HFF-Myc (cell line): ENCODE measurements around the gene C16orf74.

ENCODE experiments used
- DNase-seq: peaks from one replicate; pipeline ENCODE4 v3.0.0-alpha.2; 2011; ENCODE audit warnings: low read depth; ENCODE audit errors: extremely low read depth
- H3K4me3 ChIP-seq: replicated peaks from 2 replicates; pipeline ENCODE4 v1.5.1; 2011; ENCODE audit warnings: low read depth, mild to moderate bottlenecking, control low read depth, low read length
- TF ChIP-seq, protein P1 (sequence below): IDR thresholded peaks from 2 replicates; pipeline ENCODE4 v1.5.1; 2012; ENCODE audit warnings: mild to moderate bottlenecking, low read depth, low read length, control low read depth; ENCODE audit errors: missing control alignments

The C16orf74 gene

DNA sequence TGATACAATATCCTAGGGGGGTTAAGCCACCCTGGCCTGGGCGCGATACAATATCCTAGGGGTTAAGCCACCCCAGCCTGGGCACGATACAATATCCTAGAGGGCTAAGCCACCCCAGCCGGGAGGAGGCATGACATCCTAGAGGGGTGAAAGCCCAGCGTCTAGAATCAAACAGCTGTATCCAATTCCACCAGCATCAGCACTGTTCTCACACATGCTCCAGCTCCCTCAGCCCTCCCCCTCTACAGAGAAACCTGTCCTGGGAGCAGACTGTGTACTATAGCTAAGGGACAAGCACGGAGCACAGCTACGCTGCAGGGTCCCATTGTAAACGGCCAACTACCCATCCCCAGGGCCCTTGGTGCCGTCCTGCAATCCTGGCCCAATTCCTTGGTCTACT is 68.4 kb downstream of the C16orf74 start:
- TF ChIP-seq, protein P1, sequence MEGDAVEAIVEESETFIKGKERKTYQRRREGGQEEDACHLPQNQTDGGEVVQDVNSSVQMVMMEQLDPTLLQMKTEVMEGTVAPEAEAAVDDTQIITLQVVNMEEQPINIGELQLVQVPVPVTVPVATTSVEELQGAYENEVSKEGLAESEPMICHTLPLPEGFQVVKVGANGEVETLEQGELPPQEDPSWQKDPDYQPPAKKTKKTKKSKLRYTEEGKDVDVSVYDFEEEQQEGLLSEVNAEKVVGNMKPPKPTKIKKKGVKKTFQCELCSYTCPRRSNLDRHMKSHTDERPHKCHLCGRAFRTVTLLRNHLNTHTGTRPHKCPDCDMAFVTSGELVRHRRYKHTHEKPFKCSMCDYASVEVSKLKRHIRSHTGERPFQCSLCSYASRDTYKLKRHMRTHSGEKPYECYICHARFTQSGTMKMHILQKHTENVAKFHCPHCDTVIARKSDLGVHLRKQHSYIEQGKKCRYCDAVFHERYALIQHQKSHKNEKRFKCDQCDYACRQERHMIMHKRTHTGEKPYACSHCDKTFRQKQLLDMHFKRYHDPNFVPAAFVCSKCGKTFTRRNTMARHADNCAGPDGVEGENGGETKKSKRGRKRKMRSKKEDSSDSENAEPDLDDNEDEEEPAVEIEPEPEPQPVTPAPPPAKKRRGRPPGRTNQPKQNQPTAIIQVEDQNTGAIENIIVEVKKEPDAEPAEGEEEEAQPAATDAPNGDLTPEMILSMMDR, result no peak

DNA sequence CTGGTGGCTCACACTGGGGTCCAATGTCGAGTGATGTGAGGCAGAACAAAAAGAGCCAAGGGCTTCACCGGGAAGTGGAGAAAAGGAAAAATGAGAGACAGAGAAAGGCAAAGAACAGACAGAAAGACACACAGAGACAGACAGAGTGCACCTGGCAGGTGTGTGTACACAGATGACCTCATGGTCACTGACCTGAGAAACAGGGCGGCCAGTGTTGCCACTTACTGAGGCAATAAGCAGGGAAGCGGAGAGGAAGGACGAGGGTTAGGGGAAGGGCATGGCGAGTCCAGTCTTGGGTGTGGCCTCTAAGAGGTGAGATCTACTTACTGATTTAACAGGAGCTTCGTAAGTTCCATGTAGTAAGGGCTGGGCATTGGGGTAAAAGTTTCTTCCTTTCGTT is 69.6 kb downstream of the C16orf74 start:
- H3K4me3 ChIP-seq, result no peak overlapping the region
- TF ChIP-seq, protein P1, result no peak
- no peak for DNase-seq

More for the DNA sequence above, 68.4 kb downstream of the C16orf74 start:
- H3K4me3 ChIP-seq, result no peak overlapping the region
- DNase-seq, result no peak

DNA sequence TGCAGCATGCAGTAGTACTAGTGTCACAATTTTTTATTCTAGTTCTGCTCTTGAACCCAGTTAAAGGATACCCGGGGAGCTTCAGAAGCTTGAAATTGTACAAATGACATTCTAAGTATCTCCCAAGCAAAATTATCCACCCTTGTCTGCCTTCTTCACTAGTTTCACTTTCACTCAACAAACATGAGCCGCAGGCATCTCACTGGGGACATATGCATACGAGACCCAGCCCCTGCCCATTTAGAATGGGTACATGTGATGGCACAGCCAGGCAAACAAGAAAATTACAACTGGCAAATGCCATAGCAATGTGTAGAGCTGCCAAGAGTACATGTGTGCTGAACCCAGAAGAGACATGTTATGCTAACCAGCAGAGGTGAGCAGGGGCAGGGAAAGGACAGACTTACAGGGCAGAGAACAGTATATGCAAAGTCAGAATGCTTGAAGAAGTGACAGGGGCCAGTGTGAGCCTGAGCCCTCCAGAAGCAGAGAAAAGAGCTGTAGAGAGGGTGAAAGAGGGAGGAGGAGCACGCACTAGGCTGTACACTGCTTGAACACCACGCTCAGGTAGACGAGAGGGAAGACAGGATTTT is 70.4 kb downstream of the C16orf74 start:
- TF ChIP-seq, protein P1, result no peak

DNA sequence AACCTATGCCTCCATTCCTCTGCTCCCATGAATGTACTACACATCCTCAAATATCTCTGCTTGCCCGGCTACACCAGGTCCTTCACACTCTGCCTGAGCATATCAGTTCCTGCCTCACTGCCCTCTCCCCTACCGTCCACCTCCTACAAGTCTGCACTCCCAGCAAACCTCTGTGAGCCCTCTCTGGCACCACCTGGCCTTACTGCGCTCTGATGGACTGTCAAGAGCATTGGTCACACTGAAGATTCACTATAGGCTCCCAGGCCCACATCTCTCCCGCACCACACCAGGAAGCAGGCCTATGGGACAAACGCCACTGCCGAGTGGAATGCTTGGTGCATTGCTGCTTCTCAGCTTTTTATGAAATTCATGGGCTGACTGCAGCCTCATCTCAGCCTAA is 71.0 kb downstream of the C16orf74 start:
- no peak for DNase-seq
- TF ChIP-seq, protein P1, result no peak
- H3K4me3 ChIP-seq, result no peak overlapping the region

More for the DNA sequence above, 70.4 kb downstream of the C16orf74 start:
- DNase-seq, result no peak
- no peak overlapping the region for H3K4me3 ChIP-seq

DNA sequence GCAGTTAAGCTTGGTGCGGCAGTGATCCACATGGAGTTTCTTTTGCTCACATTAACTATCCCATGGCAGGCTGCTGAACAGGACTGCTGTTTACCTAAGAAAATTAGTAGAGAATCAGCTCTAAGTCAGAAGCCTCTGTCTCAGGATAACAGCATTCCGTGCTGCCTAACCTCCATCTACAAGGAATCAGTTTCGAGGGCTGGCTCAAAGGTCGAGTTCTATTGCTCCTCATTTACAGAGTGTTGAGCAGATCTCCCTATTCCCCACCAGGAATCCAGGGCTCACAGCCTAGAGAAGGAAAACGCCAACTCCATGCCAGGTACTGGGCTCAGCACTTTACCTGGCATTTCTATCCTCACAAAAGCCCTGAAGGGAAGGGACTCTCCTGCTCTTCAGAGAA is 72.1 kb downstream of the C16orf74 start:
- no peak for DNase-seq
- TF ChIP-seq, protein P1, result no peak
- H3K4me3 ChIP-seq, result no peak overlapping the region

DNA sequence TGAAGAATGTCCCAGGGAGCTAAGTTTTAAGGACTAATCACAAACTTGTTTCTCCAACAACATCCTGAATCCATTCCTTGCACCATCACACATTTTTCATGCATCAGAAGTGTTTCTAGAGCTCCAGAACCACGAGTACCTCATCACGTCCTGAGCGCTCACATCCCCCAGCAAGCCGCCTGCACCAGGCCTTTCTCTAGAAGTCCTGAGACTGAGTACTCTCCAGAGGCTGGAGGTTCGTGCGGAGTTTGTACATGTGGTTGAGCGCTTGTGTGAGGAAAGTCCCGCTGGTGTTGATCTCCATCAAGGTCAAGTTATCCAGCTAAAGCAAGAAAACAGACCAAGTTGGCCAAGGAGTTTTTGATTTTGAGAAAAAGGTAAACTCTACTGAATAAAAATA is 72.9 kb downstream of the C16orf74 start:
- TF ChIP-seq, protein P1, result no peak
- no peak for DNase-seq
- no peak overlapping the region for H3K4me3 ChIP-seq

DNA sequence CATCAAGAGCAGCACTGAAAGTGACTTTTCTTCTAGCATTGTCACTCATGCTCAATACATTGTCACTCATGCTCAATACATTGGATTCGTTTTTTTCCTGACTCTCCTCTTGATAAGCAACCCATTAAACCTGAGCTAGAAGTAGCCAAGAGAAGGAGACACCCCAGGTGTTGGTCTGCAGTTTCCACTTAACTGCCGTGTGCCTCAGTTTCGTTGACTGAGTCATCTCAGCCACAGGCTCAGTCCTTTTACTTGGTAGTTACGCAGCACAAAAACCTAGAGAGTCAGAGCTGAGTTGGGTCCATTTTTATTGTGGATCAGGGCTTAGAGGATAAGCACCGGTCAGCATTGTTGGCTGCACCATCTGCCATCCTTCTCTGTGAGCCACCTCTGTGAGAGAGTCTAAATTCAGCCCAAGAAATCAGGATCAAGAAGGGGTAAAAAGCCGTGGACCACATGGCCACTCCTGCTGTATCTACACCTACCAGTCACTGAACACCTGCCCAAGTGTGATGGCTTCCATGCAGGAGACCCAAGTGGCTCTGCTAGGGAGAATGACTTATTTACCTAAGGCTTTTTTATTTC is 73.4 kb downstream of the C16orf74 start:
- no peak overlapping the region for H3K4me3 ChIP-seq
- DNase-seq, result no peak
- TF ChIP-seq, protein P1, result no peak
